ENCODE data around the gene CTSC. TPM values are rescaled to one million over a fixed set of nuclear protein-coding genes. Genes with fewer than 3 reads are reported as not detected.

CTSC gene
- total RNA-seq, 4 donors from 2014 or later, result 19.5 to 33.1 (median 28.5) TPM

DNA sequence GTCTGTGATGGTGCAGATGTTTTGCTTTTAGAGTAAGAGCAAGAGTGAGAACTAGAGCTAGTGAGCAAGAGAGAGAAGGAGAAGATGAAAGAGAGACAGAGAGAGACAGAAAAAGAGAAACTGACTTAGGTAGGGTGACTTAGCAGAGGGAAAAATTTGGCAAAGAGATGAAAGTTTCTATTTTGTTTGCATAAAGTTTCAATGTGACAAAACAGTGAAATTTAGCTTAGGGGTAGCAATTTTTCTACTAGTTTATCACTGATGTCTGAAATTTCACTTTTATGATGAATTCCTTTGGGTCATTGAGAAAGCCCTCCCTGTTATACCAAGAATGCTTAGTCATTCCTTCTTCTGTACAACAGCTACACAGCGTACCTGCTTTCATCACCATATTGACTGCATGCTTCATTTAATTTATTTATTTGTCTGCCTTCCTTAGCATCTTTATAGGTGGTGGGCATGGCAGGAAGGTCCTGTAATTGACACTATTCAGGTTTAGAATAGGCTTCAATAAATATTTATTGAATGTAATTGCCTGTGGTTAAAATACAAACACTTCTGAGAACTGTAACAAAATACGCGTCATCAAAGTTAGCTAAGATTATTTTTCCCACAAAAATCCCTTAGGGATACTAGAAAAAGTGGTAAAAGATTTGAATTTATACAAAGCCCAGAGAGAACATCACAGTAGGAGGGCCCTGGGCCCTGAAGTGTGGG lies 19.9 kb upstream of the CTSC start:
- TF ChIP-seq POLR2A (IDR thresholded peaks at IDR 0.05), result no peak
- TF ChIP-seq, protein P1, sequence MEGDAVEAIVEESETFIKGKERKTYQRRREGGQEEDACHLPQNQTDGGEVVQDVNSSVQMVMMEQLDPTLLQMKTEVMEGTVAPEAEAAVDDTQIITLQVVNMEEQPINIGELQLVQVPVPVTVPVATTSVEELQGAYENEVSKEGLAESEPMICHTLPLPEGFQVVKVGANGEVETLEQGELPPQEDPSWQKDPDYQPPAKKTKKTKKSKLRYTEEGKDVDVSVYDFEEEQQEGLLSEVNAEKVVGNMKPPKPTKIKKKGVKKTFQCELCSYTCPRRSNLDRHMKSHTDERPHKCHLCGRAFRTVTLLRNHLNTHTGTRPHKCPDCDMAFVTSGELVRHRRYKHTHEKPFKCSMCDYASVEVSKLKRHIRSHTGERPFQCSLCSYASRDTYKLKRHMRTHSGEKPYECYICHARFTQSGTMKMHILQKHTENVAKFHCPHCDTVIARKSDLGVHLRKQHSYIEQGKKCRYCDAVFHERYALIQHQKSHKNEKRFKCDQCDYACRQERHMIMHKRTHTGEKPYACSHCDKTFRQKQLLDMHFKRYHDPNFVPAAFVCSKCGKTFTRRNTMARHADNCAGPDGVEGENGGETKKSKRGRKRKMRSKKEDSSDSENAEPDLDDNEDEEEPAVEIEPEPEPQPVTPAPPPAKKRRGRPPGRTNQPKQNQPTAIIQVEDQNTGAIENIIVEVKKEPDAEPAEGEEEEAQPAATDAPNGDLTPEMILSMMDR (IDR thresholded peaks at IDR 0.05), result no peak
- no peak overlapping the region for H3K4me3 ChIP-seq (ENCODE audit: low read depth, poor library complexity, severe bottlenecking)
- intact Hi-C loops (cut with DNase I; ENCODE audit: low total_unique reads), result no loop called here
- no peak for DNase-seq (ENCODE audit: low spot score in 2 of 2)
- 76 to 77% methylated on average over 3 of the region's 3 CpGs for WGBS, 2 donors

DNA sequence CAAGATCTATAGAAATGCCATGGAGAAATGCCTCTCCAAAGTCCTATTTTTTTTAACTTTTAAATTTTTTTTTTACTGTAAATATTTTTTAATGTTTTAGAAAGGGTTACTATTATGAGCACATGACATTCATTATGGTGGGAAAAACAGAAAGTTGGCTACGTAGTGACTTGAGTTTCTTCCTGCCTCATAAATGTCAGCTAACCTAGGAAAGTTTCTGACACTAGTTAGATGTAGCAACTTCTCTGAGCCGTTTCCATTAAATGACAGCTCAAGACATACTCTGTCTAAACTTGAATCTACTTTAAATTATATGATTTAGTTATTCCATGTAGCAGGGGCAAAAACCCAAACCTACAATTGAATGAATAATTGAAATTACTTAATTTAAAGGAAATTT lies 18.4 kb upstream of the CTSC start:
- DNase-seq (ENCODE audit: low spot score in 2 of 2), result no peak
- intact Hi-C loops (cut with DNase I; ENCODE audit: low total_unique reads), result no loop called here
- no peak overlapping the region for H3K4me3 ChIP-seq (ENCODE audit: low read depth, poor library complexity, severe bottlenecking)
- TF ChIP-seq, protein P1 (IDR thresholded peaks at IDR 0.05), result no peak
- TF ChIP-seq POLR2A (IDR thresholded peaks at IDR 0.05), result no peak
- 38 to 57% methylated on average over 2 of the region's 2 CpGs for WGBS, 2 donors

DNA sequence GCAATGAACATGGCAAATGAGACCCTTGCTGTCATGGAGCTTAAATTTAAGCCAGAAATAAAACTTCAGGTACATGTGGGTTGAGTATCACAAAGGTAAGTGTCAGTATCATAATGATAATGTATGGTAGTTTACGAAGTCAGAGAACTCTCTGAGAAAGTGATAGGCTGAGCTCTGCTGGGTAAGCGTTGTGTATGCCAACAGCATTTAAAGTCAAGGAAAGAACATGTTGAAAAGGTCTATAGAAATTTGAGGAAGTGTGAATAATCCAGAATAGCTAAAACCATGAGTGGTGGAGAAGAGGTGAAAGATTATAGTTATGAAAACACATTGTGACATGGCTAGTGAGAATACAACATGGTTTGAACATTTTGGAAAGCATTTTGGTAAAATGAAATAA lies 17.4 kb upstream of the CTSC start:
- H3K4me3 ChIP-seq (ENCODE audit: low read depth, poor library complexity, severe bottlenecking), result no peak overlapping the region
- TF ChIP-seq POLR2A (IDR thresholded peaks at IDR 0.05), result no peak
- TF ChIP-seq, protein P1 (IDR thresholded peaks at IDR 0.05), result no peak
- intact Hi-C loops (cut with DNase I; ENCODE audit: low total_unique reads), result no loop called here
- DNase-seq (ENCODE audit: low spot score in 2 of 2), result no peak
- 88 to 92% methylated on average over 2 of the region's 2 CpGs for WGBS, 2 donors

DNA sequence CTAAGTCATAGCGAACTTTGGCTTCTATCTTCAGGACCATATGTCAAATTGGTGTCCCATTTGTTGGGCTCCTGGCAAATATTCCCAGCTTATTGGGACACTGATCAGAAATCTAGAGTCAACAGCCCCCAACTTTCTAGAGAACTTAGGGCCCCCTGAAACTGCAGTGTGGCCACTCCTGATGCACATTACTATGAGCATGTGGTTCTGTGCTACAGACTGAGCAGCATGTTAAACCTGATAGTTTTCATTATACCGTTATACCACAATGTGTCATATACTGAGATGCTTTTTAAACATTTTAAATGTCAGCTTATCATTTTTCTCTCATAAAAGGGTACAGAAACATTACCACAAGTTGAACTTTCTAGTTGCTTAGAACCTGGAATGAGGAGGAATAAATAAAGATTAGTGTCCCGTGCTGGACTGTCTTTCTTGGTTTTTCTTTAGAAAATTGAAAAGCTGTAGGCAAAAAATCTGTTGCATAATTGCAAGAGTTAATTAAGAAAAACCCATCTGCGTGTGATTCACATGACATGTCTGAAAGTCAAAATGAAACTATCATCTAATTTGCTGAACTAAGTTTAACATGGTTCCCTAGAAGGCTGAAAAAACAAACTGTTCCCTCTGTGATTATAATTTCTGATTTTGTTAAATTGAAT lies 16.4 kb upstream of the CTSC start:
- intact Hi-C loops (cut with DNase I; ENCODE audit: low total_unique reads), result no loop called here
- H3K4me3 ChIP-seq (ENCODE audit: low read depth, poor library complexity, severe bottlenecking), result no peak overlapping the region
- TF ChIP-seq POLR2A (IDR thresholded peaks at IDR 0.05), result no peak
- TF ChIP-seq, protein P1 (IDR thresholded peaks at IDR 0.05), result no peak
- DNase-seq (ENCODE audit: low spot score in 2 of 2), result no peak
- WGBS, 2 donors, result 66 to 71% methylated on average over 4 of the region's 4 CpGs

DNA sequence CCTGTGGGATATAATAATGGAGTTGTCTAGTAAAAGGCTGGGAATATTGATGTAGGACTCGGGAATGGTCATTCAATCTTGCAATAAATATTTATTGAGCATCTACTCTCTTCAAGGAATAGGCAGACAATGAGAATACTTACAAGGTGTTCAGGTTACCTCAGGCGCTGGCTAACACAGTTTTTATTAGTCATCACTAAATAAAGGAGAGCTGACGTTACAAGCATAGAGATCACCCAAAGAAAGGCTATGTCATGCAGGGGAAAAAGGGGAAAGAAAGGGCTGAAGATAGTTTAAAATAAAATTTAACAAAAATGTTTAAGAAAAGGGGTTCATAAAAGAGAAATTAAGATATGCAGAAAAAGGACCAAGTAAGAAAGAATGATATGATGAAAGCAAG lies 15.8 kb upstream of the CTSC start:
- H3K4me3 ChIP-seq (ENCODE audit: low read depth, poor library complexity, severe bottlenecking), result no peak overlapping the region
- no peak for DNase-seq (ENCODE audit: low spot score in 2 of 2)
- 77 to 87% methylated on average over 3 of the region's 3 CpGs for WGBS, 2 donors
- intact Hi-C loops (cut with DNase I; ENCODE audit: low total_unique reads), result no loop called here
- TF ChIP-seq, protein P1 (IDR thresholded peaks at IDR 0.05), result no peak
- no peak for TF ChIP-seq POLR2A (IDR thresholded peaks at IDR 0.05)
